OCI-LY3 (cell line): ENCODE measurements around the gene ZNF333.

Experiments
- EZH2phosphoT487 ChIP-seq: fragments of 200-600 bp; shearing (Covaris generic); IDR thresholded peaks from 2 replicates; pipeline ENCODE4 v1.6.1; 2018; ENCODE audit warnings: antibody characterized with exemption, mixed run types, low read depth
- TF ChIP-seq, protein P1 (sequence below): fragments of 200-600, 300-600 bp; sonication (generic); IDR thresholded peaks from 2 replicates; pipeline ENCODE4 v1.5.1; 2014; ENCODE audit warnings: antibody characterized with exemption, low read length, low read depth

- TF ChIP-seq, protein P1, sequence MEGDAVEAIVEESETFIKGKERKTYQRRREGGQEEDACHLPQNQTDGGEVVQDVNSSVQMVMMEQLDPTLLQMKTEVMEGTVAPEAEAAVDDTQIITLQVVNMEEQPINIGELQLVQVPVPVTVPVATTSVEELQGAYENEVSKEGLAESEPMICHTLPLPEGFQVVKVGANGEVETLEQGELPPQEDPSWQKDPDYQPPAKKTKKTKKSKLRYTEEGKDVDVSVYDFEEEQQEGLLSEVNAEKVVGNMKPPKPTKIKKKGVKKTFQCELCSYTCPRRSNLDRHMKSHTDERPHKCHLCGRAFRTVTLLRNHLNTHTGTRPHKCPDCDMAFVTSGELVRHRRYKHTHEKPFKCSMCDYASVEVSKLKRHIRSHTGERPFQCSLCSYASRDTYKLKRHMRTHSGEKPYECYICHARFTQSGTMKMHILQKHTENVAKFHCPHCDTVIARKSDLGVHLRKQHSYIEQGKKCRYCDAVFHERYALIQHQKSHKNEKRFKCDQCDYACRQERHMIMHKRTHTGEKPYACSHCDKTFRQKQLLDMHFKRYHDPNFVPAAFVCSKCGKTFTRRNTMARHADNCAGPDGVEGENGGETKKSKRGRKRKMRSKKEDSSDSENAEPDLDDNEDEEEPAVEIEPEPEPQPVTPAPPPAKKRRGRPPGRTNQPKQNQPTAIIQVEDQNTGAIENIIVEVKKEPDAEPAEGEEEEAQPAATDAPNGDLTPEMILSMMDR: no peak
- no peak for TF ChIP-seq EZH2phosphoT487
These were observed 29.3 kb downstream of the ZNF333 start for GRCh38 chr19:14719162-14719561.
